GM21528 (cell line): Measurements from ENCODE around the gene SLC26A1.

ENCODE experiments used
- ATAC-seq: cut with Tn5 transposase; IDR thresholded peaks from one replicate; pipeline ENCODE4 v1.9.1; 2021; ENCODE audit warnings: mild to moderate bottlenecking, moderate library complexity; ENCODE audit not compliant: unreplicated experiment, low FRiP score

SLC26A1 gene

GRCh38 chr4:1014291-1015167, 21.3 kb upstream of the SLC26A1 start:
- ATAC-seq: no peak

- ATAC-seq: no peak
Measured at GRCh38 chr4:1013225-1014073, 20.2 kb upstream of the SLC26A1 start.

GRCh38 chr4:1012034-1012739, 19.0 kb upstream of the SLC26A1 start:
- ATAC-seq: no peak

GRCh38 chr4:1011666-1012033, 18.4 kb upstream of the SLC26A1 start:
- no peak for ATAC-seq

GRCh38 chr4:1011022-1011665, 17.9 kb upstream of the SLC26A1 start, which contains the start of gene FGFRL1:
FGFRL1 (plus strand) TSS chr4:1011626; CDS start chr4:1012486, 860 bp downstream.
- ATAC-seq: no peak

- ATAC-seq: peak; percentile 13
Measured at GRCh38 chr4:1010395-1011021, 17.3 kb upstream of the SLC26A1 start.

- ATAC-seq: peak; percentile 43
Measured at GRCh38 chr4:1009542-1010394, 16.6 kb upstream of the SLC26A1 start.

- peak; percentile 20 for ATAC-seq
Measured at GRCh38 chr4:1008840-1009541, 15.8 kb upstream of the SLC26A1 start.

- no peak for ATAC-seq
Measured at GRCh38 chr4:1006856-1007255, 13.7 kb upstream of the SLC26A1 start.

- ATAC-seq: no peak
Measured at GRCh38 chr4:1004557-1005485, 11.6 kb upstream of the SLC26A1 start.

- no peak for ATAC-seq
Measured at GRCh38 chr4:1004071-1004418, 10.8 kb upstream of the SLC26A1 start.

GRCh38 chr4:1003271-1004070, 10.3 kb upstream of the SLC26A1 start:
- no peak for ATAC-seq

GRCh38 chr4:1002631-1003251, 9.5 kb upstream of the SLC26A1 start:
- no peak for ATAC-seq

- no peak for ATAC-seq
Measured at GRCh38 chr4:1002131-1002630, 9.0 kb upstream of the SLC26A1 start.

GRCh38 chr4:1001561-1002130, 8.4 kb upstream of the SLC26A1 start:
- no peak for ATAC-seq
